NCI-H2196 (cell line): Measurements from ENCODE around the gene CALR.
"Not testable (repeated sequence)": the region's sequence is repeated elsewhere in the genome, so short reads cannot be mapped to it uniquely, and the experiment has no call there.

ENCODE experiments used
- DNase-seq: peaks from one replicate; lab custom pipeline; 2025; ENCODE audit not compliant: unreplicated experiment; lab: John Stamatoyannopoulos, UW

The CALR gene

GRCh38 chr19:12976109-12976508 lies 37.7 kb downstream of the CALR start:
- not testable (repeated sequence) for DNase-seq

GRCh38 chr19:12979974-12980373 lies 41.6 kb downstream of the CALR start:
- no peak for DNase-seq

GRCh38 chr19:12982648-12983047 lies 44.2 kb downstream of the CALR start:
- no peak for DNase-seq

GRCh38 chr19:12983091-12983490 lies 44.7 kb downstream of the CALR start:
- no peak for DNase-seq

GRCh38 chr19:12983542-12984142 lies 45.2 kb downstream of the CALR start:
- peak; percentile 83 for DNase-seq

- DNase-seq = no peak
Observed at GRCh38 chr19:12984143-12984627, 45.8 kb downstream of the CALR start.

- no peak for DNase-seq
Observed at GRCh38 chr19:12984683-12985048, 46.3 kb downstream of the CALR start.

GRCh38 chr19:12985049-12985776 lies 46.8 kb downstream of the CALR start:
- no peak for DNase-seq

- no peak for DNase-seq
Observed at GRCh38 chr19:12986726-12987125, 48.3 kb downstream of the CALR start.

GRCh38 chr19:12987190-12987589 lies 48.8 kb downstream of the CALR start:
- DNase-seq = no peak

GRCh38 chr19:12987781-12988180 lies 49.4 kb downstream of the CALR start:
- no peak for DNase-seq

GRCh38 chr19:12990431-12990830 lies 52.0 kb downstream of the CALR start:
- DNase-seq = no peak

- no peak for DNase-seq
Observed at GRCh38 chr19:12990853-12991252, 52.4 kb downstream of the CALR start.

- no peak for DNase-seq
Observed at GRCh38 chr19:12991296-12991695, 52.9 kb downstream of the CALR start.

- no peak for DNase-seq
Observed at GRCh38 chr19:12992729-12993128, 54.3 kb downstream of the CALR start.

GRCh38 chr19:12993562-12993961 lies 55.2 kb downstream of the CALR start:
- DNase-seq = no peak
